Measurements from ENCODE around the gene POU3F3. TPM values are rescaled to one million over a fixed set of nuclear protein-coding genes. Genes with fewer than 3 reads are reported as not detected.

POU3F3 gene
- total and polyA plus RNA-seq, 12 donors = 0.03 to 0.18 (median 0.11) TPM; not detected in 4

DNA sequence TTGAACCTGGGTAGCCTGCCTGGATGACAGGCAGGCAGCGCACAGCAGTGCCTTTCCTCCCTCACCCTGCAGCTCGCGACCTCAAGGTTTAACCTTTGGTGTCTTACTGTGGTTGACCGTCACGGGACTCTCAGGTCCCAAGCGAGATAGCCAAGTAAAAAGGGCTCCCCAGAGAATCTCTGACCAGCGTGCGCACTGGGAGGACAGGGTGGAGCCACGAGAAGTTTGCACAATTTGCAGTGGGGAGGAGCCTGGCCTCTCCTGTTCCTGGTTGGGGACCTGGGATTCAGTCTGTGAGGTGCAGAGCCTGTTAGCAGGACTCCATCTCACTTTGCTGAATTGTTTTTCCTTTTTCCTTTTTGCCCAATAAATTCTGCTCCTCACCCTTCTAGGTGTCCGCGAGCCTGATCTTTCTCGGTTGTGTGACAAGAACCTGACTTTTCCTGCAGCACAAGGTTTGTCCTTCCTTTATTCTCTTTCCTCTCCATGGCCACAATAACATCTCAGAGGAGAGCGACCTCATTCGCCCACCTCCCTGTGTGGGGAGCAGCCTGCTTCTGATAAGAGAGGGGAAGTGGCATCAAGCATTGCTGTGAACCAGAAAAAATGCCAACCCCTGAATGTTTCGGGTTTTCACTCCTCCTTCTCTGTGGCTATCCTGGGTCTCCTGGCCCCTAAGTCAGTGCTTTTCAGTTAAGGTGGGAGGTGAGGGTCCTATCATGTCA lies 36.2 kb downstream of the POU3F3 start:
- H3K4me1 ChIP-seq (replicated peaks in 1 of 2) = no peaks in the 10 kb centered on the region
- peaks cover 9% of the 10 kb centered on the region for H3K27me3 ChIP-seq
- no peaks in the 10 kb centered on the region for H3K9me3 ChIP-seq (replicated peaks in 1 of 3)
- WGBS, 4 donors = 78 to 87% (median 80%) methylated on average over 15 of the region's 15 CpGs
- no peak for DNase-seq
- no peak overlapping the region for H3K4me3 ChIP-seq
- TF ChIP-seq, protein P1, sequence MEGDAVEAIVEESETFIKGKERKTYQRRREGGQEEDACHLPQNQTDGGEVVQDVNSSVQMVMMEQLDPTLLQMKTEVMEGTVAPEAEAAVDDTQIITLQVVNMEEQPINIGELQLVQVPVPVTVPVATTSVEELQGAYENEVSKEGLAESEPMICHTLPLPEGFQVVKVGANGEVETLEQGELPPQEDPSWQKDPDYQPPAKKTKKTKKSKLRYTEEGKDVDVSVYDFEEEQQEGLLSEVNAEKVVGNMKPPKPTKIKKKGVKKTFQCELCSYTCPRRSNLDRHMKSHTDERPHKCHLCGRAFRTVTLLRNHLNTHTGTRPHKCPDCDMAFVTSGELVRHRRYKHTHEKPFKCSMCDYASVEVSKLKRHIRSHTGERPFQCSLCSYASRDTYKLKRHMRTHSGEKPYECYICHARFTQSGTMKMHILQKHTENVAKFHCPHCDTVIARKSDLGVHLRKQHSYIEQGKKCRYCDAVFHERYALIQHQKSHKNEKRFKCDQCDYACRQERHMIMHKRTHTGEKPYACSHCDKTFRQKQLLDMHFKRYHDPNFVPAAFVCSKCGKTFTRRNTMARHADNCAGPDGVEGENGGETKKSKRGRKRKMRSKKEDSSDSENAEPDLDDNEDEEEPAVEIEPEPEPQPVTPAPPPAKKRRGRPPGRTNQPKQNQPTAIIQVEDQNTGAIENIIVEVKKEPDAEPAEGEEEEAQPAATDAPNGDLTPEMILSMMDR (IDR thresholded peaks at IDR 0.05) = no peak
- TF ChIP-seq POLR2A (IDR thresholded peaks at IDR 0.05) = no peak
- no peaks in the 10 kb centered on the region for H3K36me3 ChIP-seq (replicated peaks in 1 of 2)
- intact Hi-C loops (cut with DNase I) = no loop called here
- H3K27ac ChIP-seq = no peak overlapping the region

DNA sequence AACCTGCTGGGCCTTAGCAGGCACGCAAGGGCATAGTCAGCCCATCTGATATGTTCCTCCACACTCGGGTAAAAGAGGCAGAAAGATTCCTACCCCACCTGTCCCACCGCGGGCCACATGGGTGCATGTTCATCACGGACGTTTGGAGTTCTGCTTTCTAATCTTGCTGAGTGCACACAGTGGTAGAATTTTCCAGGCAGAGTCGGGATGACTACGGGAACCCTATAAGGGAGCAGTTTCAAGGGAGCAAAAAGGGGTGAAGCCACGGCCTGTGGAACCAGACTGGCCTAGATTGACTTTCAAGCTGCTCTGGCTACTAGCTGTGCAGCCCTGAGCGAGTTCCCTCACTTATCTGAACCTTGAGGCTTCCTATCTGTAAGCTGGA lies 36.8 kb downstream of the POU3F3 start:
- H3K27me3 ChIP-seq = peaks cover 9% of the 10 kb centered on the region
- H3K4me3 ChIP-seq = no peak overlapping the region
- no peaks in the 10 kb centered on the region for H3K9me3 ChIP-seq (replicated peaks in 1 of 3)
- H3K27ac ChIP-seq = no peak overlapping the region
- no peaks in the 10 kb centered on the region for H3K36me3 ChIP-seq (replicated peaks in 1 of 2)
- TF ChIP-seq, protein P1 (IDR thresholded peaks at IDR 0.05) = no peak
- no peak for TF ChIP-seq POLR2A (IDR thresholded peaks at IDR 0.05)
- H3K4me1 ChIP-seq (replicated peaks in 1 of 2) = no peaks in the 10 kb centered on the region
- WGBS, 4 donors = 74 to 87% (median 82%) methylated on average over 7 to 10 of the region's 10 CpGs
- DNase-seq = no peak
- intact Hi-C loops (cut with DNase I) = no loop called here

DNA sequence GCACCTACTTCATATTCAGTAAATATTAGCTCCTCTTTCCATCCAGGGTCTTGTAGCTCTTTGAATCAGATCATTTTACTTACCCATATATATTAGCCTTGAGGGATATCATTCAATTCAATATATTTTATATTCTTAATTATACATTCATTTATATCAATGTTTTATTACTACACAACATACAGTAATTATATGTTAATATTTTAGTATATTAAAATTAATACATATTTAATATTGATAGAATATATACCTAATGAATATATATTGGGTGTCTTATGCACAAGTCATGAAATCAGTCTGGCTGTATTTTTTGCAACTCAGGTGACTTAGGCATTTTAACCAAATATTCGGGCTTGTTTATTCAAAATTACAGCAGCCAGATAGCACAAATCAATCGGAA lies 37.2 kb downstream of the POU3F3 start:
- Histone ChIP-seq H3K27ac (no peak overlapping the region), H3K36me3 (replicated peaks in 1 of 2) (no peaks in the 10 kb centered on the region), H3K27me3 (peaks cover 12% of the 10 kb centered on the region), H3K9me3 (replicated peaks in 1 of 3) (no peaks in the 10 kb centered on the region), H3K4me3 (no peak overlapping the region), H3K4me1 (replicated peaks in 1 of 2) (no peaks in the 10 kb centered on the region)
- 72 to 84% (median 73%) methylated on average over 2 of the region's 2 CpGs for WGBS, 4 donors
- DNase-seq = no peak
- no peak for TF ChIP-seq POLR2A (IDR thresholded peaks at IDR 0.05)
- intact Hi-C loops (cut with DNase I) = no loop called here

DNA sequence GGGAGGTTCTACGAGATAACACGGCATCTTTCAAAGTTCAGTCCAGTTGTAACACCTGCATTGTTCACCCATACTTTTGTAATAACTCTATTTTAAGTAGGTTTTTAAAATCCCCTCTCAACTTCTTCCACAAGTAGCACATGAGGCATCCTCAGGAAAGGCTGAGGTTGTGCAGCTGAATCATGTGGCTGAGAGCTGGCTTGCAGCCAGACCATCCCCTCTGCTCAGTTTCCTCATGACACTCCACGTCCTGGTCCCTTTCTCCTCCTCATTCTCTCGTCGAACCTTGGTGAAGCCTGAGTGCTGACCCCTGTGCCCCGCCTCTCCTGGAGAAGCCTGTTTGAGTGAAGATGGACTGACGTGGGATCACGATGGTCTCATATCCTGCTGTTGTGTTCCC lies 42.5 kb downstream of the POU3F3 start:
- TF ChIP-seq, protein P1 (IDR thresholded peaks at IDR 0.05) = no peak
- TF ChIP-seq POLR2A (IDR thresholded peaks at IDR 0.05) = no peak
- 46 to 66% (median 51%) methylated on average over 8 of the region's 8 CpGs for WGBS, 4 donors
- no peak overlapping the region for H3K4me3 ChIP-seq
- DNase-seq = no peak
- H3K9me3 ChIP-seq (replicated peaks in 1 of 3) = no peaks in the 10 kb centered on the region
- intact Hi-C loops (cut with DNase I) = no loop called here
- no peak overlapping the region for H3K27ac ChIP-seq
- H3K27me3 ChIP-seq = peaks cover 9% of the 10 kb centered on the region
- H3K4me1 ChIP-seq (replicated peaks in 1 of 2) = no peaks in the 10 kb centered on the region
- H3K36me3 ChIP-seq (replicated peaks in 1 of 2) = no peaks in the 10 kb centered on the region

Data from adrenal gland (tissue), 12 donors.